22Rv1 (cell line): Measurements from ENCODE around the gene SP100.

Source experiments
- ZFX ChIP-seq: fragments of 450-650 bp; IDR thresholded peaks from 2 replicates; pipeline ENCODE4 v1.6.1; 2017; ENCODE audit warnings: antibody characterized with exemption, borderline replicate concordance
- TF ChIP-seq, protein P1 (sequence below): fragments of 450-650 bp; IDR thresholded peaks from 2 replicates; pipeline ENCODE4 v1.5.1; 2017; ENCODE audit warnings: mild to moderate bottlenecking

DNA sequence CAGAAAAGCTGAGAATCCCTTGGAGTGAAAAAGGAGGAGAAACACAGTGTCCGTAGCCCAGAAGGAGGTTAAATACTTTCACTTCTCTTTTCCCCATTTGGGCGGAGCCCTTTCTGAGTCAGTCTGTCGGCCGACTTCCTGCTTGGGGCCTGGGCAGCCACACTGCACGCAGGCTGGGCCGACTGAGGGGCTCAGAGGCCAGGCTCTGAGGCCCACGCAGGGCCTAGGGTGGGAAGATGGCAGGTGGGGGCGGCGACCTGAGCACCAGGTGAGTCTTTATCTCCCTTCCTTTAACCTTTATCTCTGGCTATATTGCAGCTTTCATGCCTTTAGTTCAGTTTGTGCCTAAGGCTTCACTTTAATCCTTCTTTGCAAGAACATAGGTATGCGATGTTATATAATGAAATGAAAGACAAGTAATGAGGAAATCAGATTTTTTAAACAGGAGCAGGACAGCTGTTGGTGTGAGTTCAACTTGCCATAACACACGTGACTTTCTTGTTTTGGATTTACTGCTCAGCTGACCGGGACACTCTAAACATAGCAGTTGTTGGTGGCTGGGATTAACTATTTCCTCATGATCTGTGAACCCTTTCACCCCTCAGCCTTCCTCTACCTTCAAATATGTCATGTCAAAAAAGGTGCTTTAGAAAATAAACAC, at the start of gene SP100:
- TF ChIP-seq, protein P1, sequence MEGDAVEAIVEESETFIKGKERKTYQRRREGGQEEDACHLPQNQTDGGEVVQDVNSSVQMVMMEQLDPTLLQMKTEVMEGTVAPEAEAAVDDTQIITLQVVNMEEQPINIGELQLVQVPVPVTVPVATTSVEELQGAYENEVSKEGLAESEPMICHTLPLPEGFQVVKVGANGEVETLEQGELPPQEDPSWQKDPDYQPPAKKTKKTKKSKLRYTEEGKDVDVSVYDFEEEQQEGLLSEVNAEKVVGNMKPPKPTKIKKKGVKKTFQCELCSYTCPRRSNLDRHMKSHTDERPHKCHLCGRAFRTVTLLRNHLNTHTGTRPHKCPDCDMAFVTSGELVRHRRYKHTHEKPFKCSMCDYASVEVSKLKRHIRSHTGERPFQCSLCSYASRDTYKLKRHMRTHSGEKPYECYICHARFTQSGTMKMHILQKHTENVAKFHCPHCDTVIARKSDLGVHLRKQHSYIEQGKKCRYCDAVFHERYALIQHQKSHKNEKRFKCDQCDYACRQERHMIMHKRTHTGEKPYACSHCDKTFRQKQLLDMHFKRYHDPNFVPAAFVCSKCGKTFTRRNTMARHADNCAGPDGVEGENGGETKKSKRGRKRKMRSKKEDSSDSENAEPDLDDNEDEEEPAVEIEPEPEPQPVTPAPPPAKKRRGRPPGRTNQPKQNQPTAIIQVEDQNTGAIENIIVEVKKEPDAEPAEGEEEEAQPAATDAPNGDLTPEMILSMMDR: no peak
- no peak for TF ChIP-seq ZFX
